PC-9 (cell line): ENCODE data around the gene TENM4. TPM values are rescaled to one million over a fixed set of nuclear protein-coding genes. Genes with fewer than 3 reads are reported as not detected.

Experiments
- BruUV-seq: library from RNA; stranded (reverse); fragments of 400-500 nt; replicated peaks from 2 replicates; lab custom pipeline; 2021; lab: Mats Ljungman, UMichigan
- CTCF ChIA-PET: fragments of 300-600 bp; sonication (Branson Sonifier 250); formaldehyde crosslinking; loops from one replicate; lab custom pipeline; 2022; ENCODE audit warnings: antibody characterized with exemption; lab: Charles Lee
- POLR2A ChIA-PET: fragments of 300-600 bp; sonication (Branson Sonifier 250); formaldehyde crosslinking; loops from one replicate; lab custom pipeline; 2022; ENCODE audit warnings: antibody characterized with exemption; ENCODE audit not compliant: unreplicated experiment; lab: Charles Lee
- DNase-seq, 2 experiments: peaks; one replicate each; pipeline versions ENCODE4 v3.0.0 to v3.0.0-alpha.2; 2015 to 2022; ENCODE audit warnings: mixed read lengths in 1 of 2
- H2AFZ ChIP-seq: fragments of 200-600 bp; sonication (generic); 2 replicates; pipeline ENCODE4 v1.8.1; 2017; ENCODE audit warnings: antibody characterized with exemption
- H3F3A ChIP-seq: fragments of 200-600 bp; sonication (generic); 2 replicates; pipeline ENCODE4 v1.8.1; 2017; ENCODE audit warnings: antibody characterized with exemption, mild to moderate bottlenecking, low read depth; ENCODE audit not compliant: insufficient read depth
- H3K27ac ChIP-seq: fragments of 200-600 bp; sonication (generic); 2 replicates; pipeline ENCODE4 v1.6.1; 2016; ENCODE audit warnings: mixed run types
- H3K27me3 ChIP-seq: fragments of 200-600 bp; sonication (generic); 2 replicates; pipeline ENCODE4 v1.6.1; 2016; ENCODE audit warnings: low read depth, mixed run types; ENCODE audit not compliant: insufficient read depth
- H3K36me3 ChIP-seq: fragments of 200-600 bp; sonication (generic); 2 replicates; pipeline ENCODE4 v1.6.1; 2016; ENCODE audit warnings: low read depth, mixed run types
- H3K4me1 ChIP-seq: fragments of 200-600 bp; sonication (generic); replicated peaks from 2 replicates; pipeline ENCODE4 v1.6.1; 2016; ENCODE audit warnings: mixed run types; ENCODE audit not compliant: insufficient read depth
- H3K4me2 ChIP-seq: fragments of 200-600 bp; sonication (generic); 2 replicates; pipeline ENCODE4 v1.6.1; 2017; ENCODE audit warnings: mixed run types
- H3K4me3 ChIP-seq: fragments of 200-600 bp; sonication (generic); 2 replicates; pipeline ENCODE4 v1.6.1; 2016; ENCODE audit warnings: mixed run types
- H3K79me2 ChIP-seq: fragments of 200-600 bp; sonication (generic); 2 replicates; pipeline ENCODE4 v1.6.1; 2017; ENCODE audit warnings: low read depth, mixed run types
- H3K9me2 ChIP-seq: fragments of 200-600 bp; sonication (generic); 2 replicates; pipeline ENCODE4 v1.8.1; 2017; ENCODE audit warnings: mild to moderate bottlenecking; ENCODE audit not compliant: insufficient read depth
- H3K9me3 ChIP-seq: fragments of 200-600 bp; sonication (generic); 2 replicates; pipeline ENCODE4 v1.8.1; 2016; ENCODE audit warnings: low read depth; ENCODE audit not compliant: insufficient read depth
- H4K20me1 ChIP-seq: fragments of 200-600 bp; sonication (generic); 2 replicates; pipeline ENCODE4 v1.8.1; 2017; ENCODE audit not compliant: insufficient read depth
- EZH2 ChIP-seq: fragments of 200-600 bp; sonication (generic); IDR thresholded peaks from 2 replicates; pipeline ENCODE4 v1.8.0; 2017; ENCODE audit warnings: antibody characterized with exemption, low read depth
- intact Hi-C: fragments of 100-400 bp; cut with micrococcal nuclease; formaldehyde crosslinking; loops from one replicate; pipeline ENCODE4 v1.10.0; 2022; ENCODE audit not compliant: unreplicated experiment
- total RNA-seq: library from RNA; stranded (reverse); gene quantifications from 2 replicates; pipeline ENCODE4 v1.2.3, GENCODE V29; 2021
- TF ChIP-seq, protein P1 (sequence below): fragments of 200-600 bp; sonication (generic); conservative IDR thresholded peaks from 2 replicates; pipeline ENCODE4 v1.6.1; 2017; ENCODE audit warnings: mixed run types, antibody characterized with exemption, mild to moderate bottlenecking, moderate library complexity

Gene TENM4
- total RNA-seq, 1 experiment from 2014 or later = not detected

DNA sequence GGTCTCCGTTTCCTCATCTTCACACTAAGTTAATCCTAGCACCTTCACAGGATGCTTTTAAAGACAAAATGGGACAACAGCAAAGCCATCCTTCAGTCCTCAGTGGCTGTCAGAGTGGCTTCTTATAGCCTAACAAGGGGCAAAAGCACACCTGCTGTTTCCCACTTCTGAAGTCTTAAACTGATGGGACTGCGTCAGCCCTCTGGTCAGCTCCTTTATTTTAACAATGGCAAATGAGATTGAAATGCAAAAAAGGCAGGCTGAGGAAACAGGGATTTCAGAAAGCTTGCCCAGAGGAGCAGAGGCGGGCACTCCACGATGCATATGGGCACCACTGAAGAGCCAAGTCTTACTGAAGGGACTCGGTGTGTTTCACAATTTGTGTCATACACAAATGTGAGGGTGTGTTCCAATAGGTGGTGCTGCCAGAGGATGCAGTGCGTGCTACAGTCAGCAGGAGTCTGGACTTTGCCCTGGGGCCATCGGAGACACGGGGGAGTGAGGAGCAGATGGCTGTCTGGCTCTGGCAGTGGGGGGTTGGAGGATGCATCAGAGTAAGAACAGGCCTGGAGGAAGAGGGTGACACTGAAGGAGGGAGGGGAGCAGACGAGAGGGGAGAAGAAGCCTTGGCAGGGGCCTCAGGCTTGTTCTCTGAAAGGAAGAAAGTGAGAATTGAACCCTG, 47.3 kb downstream of the TENM4 start:
- Histone ChIP-seq H3F3A (no peaks in the 10 kb centered on the region), H3K9me3 (no peaks in the 10 kb centered on the region), H3K4me1 (no peaks in the 10 kb centered on the region), H3K4me3 (no peak overlapping the region), H3K79me2 (no peaks in the 10 kb centered on the region), H4K20me1 (no peaks in the 10 kb centered on the region; the same call in 1 of the 2 replicates), H3K27me3 (peaks cover 58% of the 10 kb centered on the region), H3K9me2 (no peaks in the 10 kb centered on the region), H3K4me2 (no peak overlapping the region), H2AFZ (no peak overlapping the region), H3K27ac (no peak overlapping the region), H3K36me3 (no peaks in the 10 kb centered on the region)
- no TSS peak for BruUV-seq
- ChIA-PET CTCF (no interaction called here), POLR2A (no interaction called here)
- TF ChIP-seq, protein P1, sequence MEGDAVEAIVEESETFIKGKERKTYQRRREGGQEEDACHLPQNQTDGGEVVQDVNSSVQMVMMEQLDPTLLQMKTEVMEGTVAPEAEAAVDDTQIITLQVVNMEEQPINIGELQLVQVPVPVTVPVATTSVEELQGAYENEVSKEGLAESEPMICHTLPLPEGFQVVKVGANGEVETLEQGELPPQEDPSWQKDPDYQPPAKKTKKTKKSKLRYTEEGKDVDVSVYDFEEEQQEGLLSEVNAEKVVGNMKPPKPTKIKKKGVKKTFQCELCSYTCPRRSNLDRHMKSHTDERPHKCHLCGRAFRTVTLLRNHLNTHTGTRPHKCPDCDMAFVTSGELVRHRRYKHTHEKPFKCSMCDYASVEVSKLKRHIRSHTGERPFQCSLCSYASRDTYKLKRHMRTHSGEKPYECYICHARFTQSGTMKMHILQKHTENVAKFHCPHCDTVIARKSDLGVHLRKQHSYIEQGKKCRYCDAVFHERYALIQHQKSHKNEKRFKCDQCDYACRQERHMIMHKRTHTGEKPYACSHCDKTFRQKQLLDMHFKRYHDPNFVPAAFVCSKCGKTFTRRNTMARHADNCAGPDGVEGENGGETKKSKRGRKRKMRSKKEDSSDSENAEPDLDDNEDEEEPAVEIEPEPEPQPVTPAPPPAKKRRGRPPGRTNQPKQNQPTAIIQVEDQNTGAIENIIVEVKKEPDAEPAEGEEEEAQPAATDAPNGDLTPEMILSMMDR = no peak
- no peak for TF ChIP-seq EZH2
- intact Hi-C loops = no loop called here
- no peak for DNase-seq

DNA sequence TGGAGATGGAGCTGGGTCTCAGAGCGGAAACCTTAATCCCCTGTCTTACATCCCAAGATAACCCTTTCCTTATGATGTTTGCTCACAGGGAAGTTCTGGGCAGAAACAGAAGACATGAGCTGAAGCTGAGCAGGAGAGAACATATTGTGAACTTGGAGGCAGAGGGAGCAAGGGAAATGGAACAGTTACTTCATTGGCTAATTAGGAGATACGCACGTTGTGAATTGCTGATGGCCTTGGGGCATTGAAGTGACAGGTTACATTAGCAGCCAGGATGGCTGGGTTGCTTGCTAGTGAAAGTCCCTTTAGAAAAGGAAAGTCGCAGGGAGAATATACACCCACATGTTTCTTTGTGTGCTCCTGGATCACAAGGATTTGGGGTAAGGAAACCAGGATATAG, 48.7 kb downstream of the TENM4 start:
- DNase-seq = no peak
- Histone ChIP-seq H3K79me2 (no peaks in the 10 kb centered on the region), H3K4me3 (no peak overlapping the region), H3K27me3 (peaks cover 58% of the 10 kb centered on the region), H2AFZ (no peak overlapping the region), H3K9me2 (no peaks in the 10 kb centered on the region), H3K4me1 (no peaks in the 10 kb centered on the region), H3K4me2 (no peak overlapping the region), H3K36me3 (no peaks in the 10 kb centered on the region), H4K20me1 (no peaks in the 10 kb centered on the region; the same call in 1 of the 2 replicates), H3K9me3 (no peaks in the 10 kb centered on the region), H3K27ac (no peak overlapping the region), H3F3A (no peaks in the 10 kb centered on the region)
- POLR2A ChIA-PET = no interaction called here
- no TSS peak for BruUV-seq
- TF ChIP-seq, protein P1 = no peak
- TF ChIP-seq EZH2 = no peak
- intact Hi-C loops = no loop called here
- CTCF ChIA-PET = no interaction called here

DNA sequence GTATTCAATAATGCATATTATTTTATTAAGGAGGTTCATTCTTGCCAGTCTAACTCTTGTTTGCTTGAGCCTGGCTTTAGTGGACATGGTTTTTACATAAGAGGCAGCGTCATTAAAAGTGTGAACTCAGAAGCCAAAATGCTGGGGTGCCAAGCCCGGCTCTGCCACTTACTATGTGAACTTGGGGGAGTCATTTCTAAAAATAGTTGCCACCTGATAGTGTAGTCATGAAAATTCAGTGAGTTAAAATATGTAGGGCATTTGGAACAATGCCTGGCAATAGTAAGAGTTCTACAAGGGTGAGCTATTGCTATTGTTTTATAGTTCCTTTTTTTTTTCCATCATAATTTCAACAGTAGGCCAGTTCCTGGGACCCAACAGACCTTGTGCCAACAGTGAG, 49.9 kb downstream of the TENM4 start:
- H2AFZ ChIP-seq = no peak overlapping the region
- no peaks in the 10 kb centered on the region for H3F3A ChIP-seq
- POLR2A ChIA-PET = no interaction called here
- H4K20me1 ChIP-seq = no peaks in the 10 kb centered on the region; the same call in 1 of the 2 replicates
- peaks cover 53% of the 10 kb centered on the region for H3K27me3 ChIP-seq
- H3K27ac ChIP-seq = no peak overlapping the region
- no TSS peak for BruUV-seq
- H3K9me2 ChIP-seq = no peaks in the 10 kb centered on the region
- H3K4me2 ChIP-seq = no peak overlapping the region
- H3K4me3 ChIP-seq = no peak overlapping the region
- TF ChIP-seq EZH2 = no peak
- TF ChIP-seq, protein P1 = no peak
- H3K79me2 ChIP-seq = no peaks in the 10 kb centered on the region
- H3K9me3 ChIP-seq = no peaks in the 10 kb centered on the region
- no peak for DNase-seq
- intact Hi-C loops = no loop called here
- H3K36me3 ChIP-seq = no peaks in the 10 kb centered on the region
- CTCF ChIA-PET = no interaction called here
- H3K4me1 ChIP-seq = no peaks in the 10 kb centered on the region
